OCI-LY7 (cell line): Measurements from ENCODE around the gene RALGAPA2.

Experiments
- CTCF ChIP-seq: fragments of 200-600 bp; sonication (generic); conservative IDR thresholded peaks from 2 replicates; pipeline ENCODE4 v1.5.1; 2014; ENCODE audit warnings: mild to moderate bottlenecking, antibody characterized with exemption, low read length, moderate library complexity, mixed read lengths
- EZH2phosphoT487 ChIP-seq: fragments of 200-600 bp; sonication (generic); IDR thresholded peaks from 2 replicates; pipeline ENCODE4 v1.6.1; 2018; ENCODE audit warnings: low read depth, borderline replicate concordance, mild to moderate bottlenecking, mixed run types, antibody characterized with exemption, low read length, moderate library complexity, mixed read lengths

- TF ChIP-seq CTCF (peak; percentile 32), EZH2phosphoT487 (no peak)
Observed at GRCh38 chr20:20435453-20435852, 277.0 kb downstream of the RALGAPA2 start.
